ENCODE results near the gene TMEM63A. TPM values are rescaled to one million over a fixed set of nuclear protein-coding genes. Genes with fewer than 3 reads are reported as not detected.
A peak's percentile ranks its signal among the peaks of the same experiment; 100 is the strongest.

Gene TMEM63A
- total and polyA plus RNA-seq, 2 of the 13 experiments (the other 11 are each of a cell fraction or from before 2014, with no cell fraction given), result 23.9 to 53.3 TPM

DNA sequence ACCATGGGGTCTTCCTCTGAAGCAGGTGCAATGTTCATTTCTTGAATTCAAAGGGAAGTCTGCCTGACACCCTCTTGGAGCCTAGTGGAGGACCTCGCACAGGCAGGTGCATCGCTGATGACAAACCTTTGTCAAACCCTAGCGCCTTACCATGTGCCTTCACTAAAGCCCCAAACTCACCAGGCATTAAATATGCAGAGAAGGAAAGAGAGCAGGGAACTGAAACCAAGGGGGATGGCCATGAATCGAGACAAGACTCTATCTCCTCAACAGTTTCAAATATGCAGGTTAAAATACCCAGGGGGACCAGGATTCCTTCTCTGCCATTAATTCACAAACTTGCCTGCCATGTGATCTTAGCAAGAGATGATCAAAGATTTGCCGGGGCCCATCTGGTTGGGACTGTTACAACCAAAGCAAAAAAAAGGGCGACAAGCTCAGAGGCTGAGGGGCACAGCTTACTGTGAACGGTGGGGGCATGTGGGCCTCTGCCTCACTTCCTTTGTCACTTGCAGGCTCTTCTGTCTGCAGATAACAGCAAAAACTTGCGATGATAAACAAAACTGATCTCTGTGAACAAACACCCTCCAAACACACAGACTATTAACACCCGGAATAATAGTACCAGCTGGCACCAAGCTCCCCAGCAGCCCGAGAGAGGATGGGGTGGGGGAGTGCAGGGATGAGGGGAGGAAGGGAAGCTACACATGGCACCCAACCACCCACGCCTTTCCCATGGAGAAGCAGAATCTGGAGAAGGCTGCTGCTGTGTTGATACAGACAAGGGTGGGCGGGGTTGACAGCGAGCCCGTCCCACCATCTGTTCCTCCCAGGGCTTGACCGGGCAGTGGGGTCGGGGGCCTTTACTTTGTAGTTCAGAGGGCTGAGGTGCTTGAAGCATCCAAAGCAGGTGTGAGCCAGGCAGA is 33.9 kb downstream of the TMEM63A start:
- CTCF ChIA-PET (ENCODE audit: low intra/inter-chr PET ratio, low total read pairs), result no interaction called here
- POLR2A ChIA-PET, result no interaction called here
- in situ Hi-C loops (cut with HindIII; ENCODE audit: extremely low pct_ligation_motif_present, low pct_unique_long_range_greater_than_20kb) (no loop called here), intact Hi-C loops (cut with micrococcal nuclease; ENCODE audit: unreplicated experiment) (no loop called here)
- Histone ChIP-seq H3K79me2 (ENCODE audit: insufficient read depth, low read length) (no peaks in the 10 kb centered on the region), H3K27me3 (ENCODE audit: control insufficient read depth in 1 of 2, insufficient read depth in 2 of 2, low read length in 2 of 2) (no peaks in the 10 kb centered on the region), H2AFZ (ENCODE audit: low read length) (no peak overlapping the region), H3K4me3 (replicated peaks in 1 of 3; ENCODE audit: insufficient read depth in 1 of 3, low read depth in 2 of 3, low read length in 3 of 3) (no peak overlapping the region), H3K4me2 (ENCODE audit: low read depth, low read length) (no peak overlapping the region), H3K27ac (ENCODE audit: extremely low read length, insufficient read depth, low read length) (no peak overlapping the region), H3K36me3 (replicated peaks in 1 of 2; ENCODE audit: control insufficient read depth in 1 of 2, insufficient read depth in 2 of 2, low read length in 2 of 2) (peaks cover 10 to 36% of the 10 kb centered on the region in 2 experiments), H4K20me1 (ENCODE audit: insufficient read depth, low read length) (peaks cover 4% of the 10 kb centered on the region; the same call in 1 of the 2 replicates), H3K9me3 (ENCODE audit: low read length) (peaks cover 5% of the 10 kb centered on the region; the same call in 1 of the 2 replicates), H3K9ac (ENCODE audit: insufficient read depth, low read depth, low read length) (no peak overlapping the region), H3K4me1 (ENCODE audit: insufficient read depth, low read length) (peaks cover 17% of the 10 kb centered on the region)
- no peak for DNase-seq (ENCODE audit: low spot score)
- TF ChIP-seq AGO2 (optimal IDR thresholded peaks at IDR 0.05; ENCODE audit: low read depth, low read length), result peak; percentile 77
- peak; percentile 10 for TF ChIP-seq RBM22 (optimal IDR thresholded peaks at IDR 0.05; ENCODE audit: low read length)
- TF ChIP-seq POLR2G (IDR thresholded peaks at IDR 0.05; ENCODE audit: low read depth, low read length), result no peak
- ATAC-seq, result no peak
- FAIRE-seq, result no peak
- no TSS peak for BruUV-seq (replicated peaks)
- 98% methylated on average over 15 of the region's 16 CpGs for WGBS (ENCODE audit: low lambda C conversion rate)

DNA sequence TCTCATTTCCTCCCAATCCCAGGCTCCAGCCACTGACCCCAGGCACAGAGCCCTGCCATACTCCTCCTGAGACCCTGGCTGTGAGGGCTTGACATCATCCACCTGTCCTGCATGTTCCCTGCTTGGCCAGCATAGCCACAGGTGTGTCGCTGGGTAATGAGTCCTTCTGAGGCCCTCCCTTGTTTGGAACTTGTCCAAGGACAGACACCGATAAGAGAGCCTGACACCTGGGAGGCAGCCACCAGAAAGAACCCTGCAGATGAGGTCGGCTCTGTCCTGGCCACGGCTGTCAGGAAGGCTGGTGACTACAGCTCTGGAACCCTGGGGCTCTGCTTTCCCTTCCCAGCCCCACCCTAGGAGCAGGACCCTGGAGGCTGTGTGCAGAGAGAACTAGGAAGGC is 34.6 kb downstream of the TMEM63A start:
- Histone ChIP-seq H3K4me3 (replicated peaks in 1 of 3; ENCODE audit: insufficient read depth in 1 of 3, low read depth in 2 of 3, low read length in 3 of 3) (no peak overlapping the region), H3K27me3 (ENCODE audit: control insufficient read depth in 1 of 2, insufficient read depth in 2 of 2, low read length in 2 of 2) (no peaks in the 10 kb centered on the region), H3K4me2 (ENCODE audit: low read depth, low read length) (no peak overlapping the region), H4K20me1 (ENCODE audit: insufficient read depth, low read length) (peaks cover 4% of the 10 kb centered on the region; the same call in 1 of the 2 replicates), H3K4me1 (ENCODE audit: insufficient read depth, low read length) (peaks cover 14% of the 10 kb centered on the region), H3K27ac (ENCODE audit: extremely low read length, insufficient read depth, low read length) (no peak overlapping the region), H3K9ac (ENCODE audit: insufficient read depth, low read depth, low read length) (no peak overlapping the region), H3K36me3 (replicated peaks in 1 of 2; ENCODE audit: control insufficient read depth in 1 of 2, insufficient read depth in 2 of 2, low read length in 2 of 2) (peaks cover 8 to 29% of the 10 kb centered on the region in 2 experiments), H3K9me3 (ENCODE audit: low read length) (peaks cover 5% of the 10 kb centered on the region; the same call in 1 of the 2 replicates), H3K79me2 (ENCODE audit: insufficient read depth, low read length) (no peaks in the 10 kb centered on the region), H2AFZ (ENCODE audit: low read length) (no peak overlapping the region)
- no peak for FAIRE-seq
- in situ Hi-C loops (cut with HindIII; ENCODE audit: extremely low pct_ligation_motif_present, low pct_unique_long_range_greater_than_20kb) (no loop called here), intact Hi-C loops (cut with micrococcal nuclease; ENCODE audit: unreplicated experiment) (loop anchor here (2.0 kb wide), 2 partner anchors 63 to 373 kb away; no protein-coding TSS in a partner anchor)
- 0 out of 2 replicates have a peak, but pooled peaks have one; percentile 2 for TF ChIP-seq POLR2G (IDR thresholded peaks at IDR 0.05; ENCODE audit: low read depth, low read length)
- TF ChIP-seq, protein P1, sequence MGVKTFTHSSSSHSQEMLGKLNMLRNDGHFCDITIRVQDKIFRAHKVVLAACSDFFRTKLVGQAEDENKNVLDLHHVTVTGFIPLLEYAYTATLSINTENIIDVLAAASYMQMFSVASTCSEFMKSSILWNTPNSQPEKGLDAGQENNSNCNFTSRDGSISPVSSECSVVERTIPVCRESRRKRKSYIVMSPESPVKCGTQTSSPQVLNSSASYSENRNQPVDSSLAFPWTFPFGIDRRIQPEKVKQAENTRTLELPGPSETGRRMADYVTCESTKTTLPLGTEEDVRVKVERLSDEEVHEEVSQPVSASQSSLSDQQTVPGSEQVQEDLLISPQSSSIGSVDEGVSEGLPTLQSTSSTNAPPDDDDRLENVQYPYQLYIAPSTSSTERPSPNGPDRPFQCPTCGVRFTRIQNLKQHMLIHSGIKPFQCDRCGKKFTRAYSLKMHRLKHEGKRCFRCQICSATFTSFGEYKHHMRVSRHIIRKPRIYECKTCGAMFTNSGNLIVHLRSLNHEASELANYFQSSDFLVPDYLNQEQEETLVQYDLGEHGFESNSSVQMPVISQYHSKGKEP (CRISPR knock-in tag; IDR thresholded peaks at IDR 0.05), result no peak
- DNase-seq (ENCODE audit: low spot score), result no peak
- ChIA-PET POLR2A (no interaction called here), CTCF (ENCODE audit: low intra/inter-chr PET ratio, low total read pairs) (no interaction called here)
- WGBS (ENCODE audit: low lambda C conversion rate), result no CpG with 5 or more reads among the region's 4 CpGs
- no peak for ATAC-seq
- BruUV-seq (replicated peaks), result no TSS peak

Measured in HepG2 (cell line).